GM23248 (cell line): ENCODE measurements around the gene CNPY3.

Source experiments
- EZH2 ChIP-seq: fragments of 200-600 bp; sonication (generic); IDR thresholded peaks from 2 replicates; pipeline ENCODE4 v1.6.1; 2018; ENCODE audit warnings: antibody characterized with exemption, mild to moderate bottlenecking; ENCODE audit not compliant: insufficient read depth, poor library complexity, severe bottlenecking
- EZH2phosphoT487 ChIP-seq: fragments of 200-600 bp; sonication (generic); IDR thresholded peaks from 2 replicates; pipeline ENCODE4 v1.6.1; 2018; ENCODE audit warnings: antibody characterized with exemption, moderate library complexity, mild to moderate bottlenecking, low read depth; ENCODE audit not compliant: insufficient read depth

DNA sequence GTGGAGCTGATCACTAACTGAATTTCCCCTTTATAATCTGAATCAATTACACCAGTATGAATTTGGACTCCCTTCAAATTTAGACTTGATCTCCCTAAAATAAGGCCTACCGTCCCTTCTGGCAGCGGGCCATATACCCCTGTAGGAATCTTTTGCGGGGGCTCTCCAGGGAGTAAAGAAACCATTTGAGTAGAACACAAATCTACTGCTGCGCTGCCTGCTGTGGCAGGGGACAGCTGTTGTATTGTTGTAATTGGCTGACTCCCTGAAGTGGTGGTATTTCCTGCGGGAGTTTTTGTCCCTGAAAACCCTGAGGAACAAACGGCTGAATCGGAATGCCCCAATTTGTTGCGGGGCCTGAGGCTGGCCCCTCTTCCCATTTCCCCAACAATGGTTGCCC, 29.4 kb upstream of the CNPY3 start:
- TF ChIP-seq EZH2phosphoT487 (no peak), EZH2 (no peak)
